Colonic mucosa (tissue), 4 donors: ENCODE data around the gene PCLAF. TPM values are rescaled to one million over a fixed set of nuclear protein-coding genes. Genes with fewer than 3 reads are reported as not detected.

Experiments
- DNase-seq: peaks from one replicate; pipeline ENCODE4 v3.0.0-alpha.2; 2020
- H3K27ac ChIP-seq: fragments of 200-600 bp; one replicate; pipeline ENCODE4 v1.8.0; 2021
- H3K27me3 ChIP-seq: fragments of 200-600 bp; one replicate; pipeline ENCODE4 v1.8.0; 2021
- H3K36me3 ChIP-seq: fragments of 200-600 bp; one replicate; pipeline ENCODE4 v1.8.0; 2021
- H3K4me1 ChIP-seq: fragments of 200-600 bp; one replicate; pipeline ENCODE4 v1.8.0; 2021; ENCODE audit warnings: mild to moderate bottlenecking
- H3K4me3 ChIP-seq: fragments of 200-600 bp; one replicate; pipeline ENCODE4 v1.8.0; 2021
- H3K9ac ChIP-seq, 2 donors: one replicate each; pipeline ENCODE4 v1.7.0; 2013; ENCODE audit warnings: control low read depth in 2 of 2, low read depth in 2 of 2, low read length in 2 of 2
- H3K9me3 ChIP-seq: fragments of 200-600 bp; one replicate; pipeline ENCODE4 v1.8.0; 2021
- intact Hi-C: fragments of 100-400 bp; cut with DNase I; formaldehyde crosslinking; loops from one replicate; pipeline ENCODE4 v1.14.1; 2022
- total RNA-seq, 2 donors: library from RNA; stranded (reverse); fragmentation: NEBNext Ultra II Directional in 1 of 2; extraction: Animal tissue kit (Norgen Biotek cat#: 25700) in 1 of 2; gene quantifications; one replicate each; pipeline ENCODE4 v1.2.1, GENCODE V29; 2021
- TF ChIP-seq, protein P1 (sequence below): fragments of 200-600 bp; IDR thresholded peaks from one replicate; pipeline ENCODE4 v1.8.0; 2022; ENCODE audit warnings: antibody characterized with exemption, mild to moderate bottlenecking
- donor health status: healthy.
- donor health status: DM: no; HTN: no; CAD: no.
- donor health status: DM: no; HTN: no; CAD: no.

Gene PCLAF
- total RNA-seq, 2 donors from 2014 or later, result 11.8 to 40.4 TPM

GRCh38 chr15:64355944-64356709 is 25.1 kb downstream of the PCLAF start, which contains the start of gene CSNK1G1:
Gene CSNK1G1, minus strand, starts transcription at chr15:64356173. Its CDS starts 55,674 bp downstream, at chr15:64300499.
- TF ChIP-seq, protein P1, sequence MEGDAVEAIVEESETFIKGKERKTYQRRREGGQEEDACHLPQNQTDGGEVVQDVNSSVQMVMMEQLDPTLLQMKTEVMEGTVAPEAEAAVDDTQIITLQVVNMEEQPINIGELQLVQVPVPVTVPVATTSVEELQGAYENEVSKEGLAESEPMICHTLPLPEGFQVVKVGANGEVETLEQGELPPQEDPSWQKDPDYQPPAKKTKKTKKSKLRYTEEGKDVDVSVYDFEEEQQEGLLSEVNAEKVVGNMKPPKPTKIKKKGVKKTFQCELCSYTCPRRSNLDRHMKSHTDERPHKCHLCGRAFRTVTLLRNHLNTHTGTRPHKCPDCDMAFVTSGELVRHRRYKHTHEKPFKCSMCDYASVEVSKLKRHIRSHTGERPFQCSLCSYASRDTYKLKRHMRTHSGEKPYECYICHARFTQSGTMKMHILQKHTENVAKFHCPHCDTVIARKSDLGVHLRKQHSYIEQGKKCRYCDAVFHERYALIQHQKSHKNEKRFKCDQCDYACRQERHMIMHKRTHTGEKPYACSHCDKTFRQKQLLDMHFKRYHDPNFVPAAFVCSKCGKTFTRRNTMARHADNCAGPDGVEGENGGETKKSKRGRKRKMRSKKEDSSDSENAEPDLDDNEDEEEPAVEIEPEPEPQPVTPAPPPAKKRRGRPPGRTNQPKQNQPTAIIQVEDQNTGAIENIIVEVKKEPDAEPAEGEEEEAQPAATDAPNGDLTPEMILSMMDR, result peak; percentile 14
- Histone ChIP-seq H3K27ac (peak within 1 kb of the TSS; percentile 62), H3K4me1 (no peaks in the 10 kb centered on the region), H3K9ac (peak within 1 kb of the TSS; percentile 73 to 85), H3K9me3 (no peaks in the 10 kb centered on the region), H3K4me3 (peak within 1 kb of the TSS; percentile 88), H3K27me3 (no peaks in the 10 kb centered on the region), H3K36me3 (no peaks in the 10 kb centered on the region)
- intact Hi-C loops, result loop anchor here (5.0 kb wide), 1 partner anchor 144 kb away; no protein-coding TSS in a partner anchor
- DNase-seq, result peak; percentile 94

DNA sequence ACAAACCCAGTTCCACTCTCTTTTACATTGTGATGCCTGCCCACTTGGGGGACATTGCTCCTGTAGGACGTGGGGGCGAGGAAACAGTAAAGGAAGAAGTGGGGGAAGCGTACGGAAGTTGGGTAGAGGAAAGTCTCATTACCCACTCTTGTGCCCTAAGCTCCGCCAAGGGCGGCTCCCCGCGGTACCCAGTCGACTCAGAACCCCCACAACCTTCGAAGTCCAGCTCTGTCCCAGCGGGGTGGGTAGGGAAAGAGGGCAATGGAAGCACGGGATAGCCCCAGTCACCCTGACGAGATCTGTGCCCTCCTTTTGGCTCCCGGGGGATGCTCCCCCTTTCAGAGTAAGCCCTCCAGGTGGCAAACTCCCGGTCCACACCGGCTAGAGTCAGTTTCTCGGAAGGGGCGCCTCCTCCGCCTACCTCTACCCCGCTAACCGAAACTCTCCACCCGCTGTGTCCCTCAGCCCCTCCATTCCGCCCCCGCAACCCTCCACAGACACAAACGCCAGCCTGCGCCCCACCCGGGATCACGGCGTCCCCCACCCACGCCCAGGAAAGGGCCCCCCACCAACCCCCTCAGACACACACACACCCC is 25.8 kb downstream of the PCLAF start:
- peak; percentile 45 for DNase-seq
- no peaks in the 10 kb centered on the region for H3K9me3 ChIP-seq
- no peaks in the 10 kb centered on the region for H3K4me1 ChIP-seq
- no peaks in the 10 kb centered on the region for H3K36me3 ChIP-seq
- intact Hi-C loops, result loop anchor here (5.0 kb wide), 1 partner anchor 143 kb away; no protein-coding TSS in a partner anchor
- H3K9ac ChIP-seq, result peak overlapping the region; percentile 73 to 85
- peak overlapping the region; percentile 62 for H3K27ac ChIP-seq
- H3K4me3 ChIP-seq, result peak overlapping the region; percentile 88
- no peaks in the 10 kb centered on the region for H3K27me3 ChIP-seq
- TF ChIP-seq, protein P1, result no peak

DNA sequence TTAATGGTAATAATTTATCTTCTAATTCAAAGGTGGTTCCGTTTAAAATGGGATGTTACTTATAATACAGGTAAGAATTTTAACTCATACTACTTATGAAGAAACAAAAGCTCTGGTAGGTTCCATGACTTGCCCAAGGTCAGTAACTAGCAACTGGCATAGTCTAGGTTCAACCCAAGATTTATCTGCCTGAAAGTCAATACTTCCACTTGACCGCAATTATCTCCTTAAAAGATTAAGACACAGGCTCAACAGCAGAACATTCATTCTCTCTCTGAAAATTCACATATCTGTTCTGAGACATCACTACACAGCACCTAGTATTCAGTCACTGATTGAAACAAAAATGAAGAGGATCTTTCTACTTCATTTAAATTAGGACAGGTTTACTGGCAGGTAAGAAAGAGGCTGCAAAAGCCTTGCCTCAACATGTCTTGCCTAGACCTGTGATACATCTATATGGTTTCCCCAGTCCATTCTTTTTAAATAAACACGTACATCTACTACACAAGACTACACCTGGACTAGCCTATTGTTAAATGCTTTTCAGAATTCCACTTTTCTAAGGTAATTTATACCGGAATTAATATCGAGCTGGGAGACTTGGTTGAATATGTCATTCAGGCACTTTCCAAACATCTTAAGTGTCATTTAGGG is 26.4 kb downstream of the PCLAF start:
- H3K4me1 ChIP-seq, result no peaks in the 10 kb centered on the region
- DNase-seq, result no peak
- TF ChIP-seq, protein P1, result no peak
- intact Hi-C loops, result loop anchor here (5.0 kb wide), 1 partner anchor 143 kb away; no protein-coding TSS in a partner anchor
- no peak overlapping the region for H3K27ac ChIP-seq
- peak overlapping the region; percentile 73 to 85 for H3K9ac ChIP-seq
- no peaks in the 10 kb centered on the region for H3K27me3 ChIP-seq
- H3K36me3 ChIP-seq, result no peaks in the 10 kb centered on the region
- peak overlapping the region; percentile 88 for H3K4me3 ChIP-seq
- no peaks in the 10 kb centered on the region for H3K9me3 ChIP-seq

DNA sequence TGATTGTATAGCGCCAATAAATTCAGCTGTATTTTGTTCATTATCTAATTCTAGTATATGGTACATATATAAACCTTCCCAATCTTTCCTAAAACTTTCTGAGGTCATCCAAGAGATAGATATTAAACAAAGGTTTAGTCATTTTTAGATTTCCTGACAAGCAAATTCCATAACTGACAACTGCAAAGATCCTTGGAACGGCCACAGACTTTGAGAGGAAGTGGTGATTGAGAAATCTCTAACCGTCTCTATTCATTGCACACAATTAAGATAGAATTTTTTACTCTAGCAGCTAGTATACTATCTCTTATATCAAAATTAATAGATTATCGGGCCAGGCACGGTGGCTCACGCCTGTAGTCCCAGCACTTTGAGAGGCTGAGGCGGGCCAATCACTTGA is 30.0 kb downstream of the PCLAF start:
- no peaks in the 10 kb centered on the region for H3K36me3 ChIP-seq
- no peak overlapping the region for H3K9ac ChIP-seq
- intact Hi-C loops, result no loop called here
- TF ChIP-seq, protein P1, result no peak
- no peaks in the 10 kb centered on the region for H3K9me3 ChIP-seq
- no peaks in the 10 kb centered on the region for H3K4me1 ChIP-seq
- no peak overlapping the region for H3K27ac ChIP-seq
- H3K4me3 ChIP-seq, result no peak overlapping the region
- H3K27me3 ChIP-seq, result no peaks in the 10 kb centered on the region
- DNase-seq, result no peak

- TF ChIP-seq, protein P1, result no peak
- Histone ChIP-seq H3K9ac (no peak overlapping the region), H3K36me3 (no peaks in the 10 kb centered on the region), H3K27me3 (no peaks in the 10 kb centered on the region), H3K4me3 (no peak overlapping the region), H3K9me3 (no peaks in the 10 kb centered on the region), H3K4me1 (no peaks in the 10 kb centered on the region), H3K27ac (no peak overlapping the region)
- no peak for DNase-seq
- intact Hi-C loops, result no loop called here
These were observed 31.9 kb downstream of the PCLAF start for GRCh38 chr15:64349375-64349774.
